GM23338 (cell line): ENCODE data around the gene LRIT2.

Source experiments
- CREB1 ChIP-seq: fragments of 250-450 bp; sonication (Bioruptor Pico); IDR thresholded peaks from 2 replicates; pipeline ENCODE4 v1.5.0; 2020; ENCODE audit warnings: low read depth, mild to moderate bottlenecking, moderate library complexity
- CTCF ChIP-seq, 2 experiments: fragments of 200-600 bp in 1 of 2; sonication (generic) in 1 of 2; conservative IDR thresholded peaks; 2 replicates each; pipeline versions ENCODE4 v1.5.1 to v1.6.1; 2016 to 2017; ENCODE audit warnings: antibody characterized with exemption in 2 of 2, low read depth in 2 of 2, mild to moderate bottlenecking in 2 of 2, moderate library complexity in 1 of 2
- ETS1 ChIP-seq: IDR thresholded peaks from 2 replicates; pipeline ENCODE4 v1.6.1; 2016; ENCODE audit warnings: antibody characterized with exemption
- EZH2 ChIP-seq: fragments of 200-600 bp; sonication (generic); IDR thresholded peaks from one replicate; pipeline ENCODE4 v1.8.0; 2017; ENCODE audit warnings: antibody characterized with exemption, mild to moderate bottlenecking, low read depth; ENCODE audit not compliant: unreplicated experiment
- EZH2phosphoT487 ChIP-seq: fragments of 200-600 bp; sonication (generic); IDR thresholded peaks from one replicate; pipeline ENCODE4 v1.8.1; 2018; ENCODE audit warnings: antibody characterized with exemption; ENCODE audit not compliant: unreplicated experiment
- JUNB ChIP-seq: IDR thresholded peaks from one replicate; pipeline ENCODE4 v1.6.1; 2016; ENCODE audit warnings: antibody characterized with exemption; ENCODE audit not compliant: unreplicated experiment
- NANOG ChIP-seq: IDR thresholded peaks from 2 replicates; pipeline ENCODE4 v1.6.1; 2016; ENCODE audit warnings: antibody characterized with exemption, borderline replicate concordance
- POLR2AphosphoS5 ChIP-seq: IDR thresholded peaks from 2 replicates; pipeline ENCODE4 v1.6.1; 2016; ENCODE audit warnings: antibody characterized with exemption, low read depth
- REST ChIP-seq: IDR thresholded peaks from one replicate; pipeline ENCODE4 v1.6.1; 2018; ENCODE audit warnings: antibody characterized with exemption; ENCODE audit not compliant: unreplicated experiment
- STAT1 ChIP-seq: IDR thresholded peaks from one replicate; pipeline ENCODE4 v1.6.1; 2016; ENCODE audit warnings: antibody characterized with exemption; ENCODE audit not compliant: unreplicated experiment
- ZNF114 ChIP-seq: fragments of 250-450 bp; sonication (Bioruptor Pico); IDR thresholded peaks from 2 replicates; pipeline ENCODE4 v1.5.0; 2020; ENCODE audit warnings: mild to moderate bottlenecking, moderate library complexity
- ZNF462 ChIP-seq: fragments of 250-450 bp; sonication (Bioruptor Pico); IDR thresholded peaks from 2 replicates; pipeline ENCODE4 v1.5.0; 2020; ENCODE audit warnings: mild to moderate bottlenecking, moderate library complexity

- TF ChIP-seq CTCF (conservative IDR thresholded peaks at IDR 0.05; ENCODE audit: low read depth in 2 of 2), result no peak
- no peak for TF ChIP-seq EZH2
- no peak for TF ChIP-seq REST
- TF ChIP-seq STAT1, result no peak
- no peak for TF ChIP-seq EZH2phosphoT487
- TF ChIP-seq POLR2AphosphoS5, result no peak
- 0 out of 2 replicates have a peak, but pooled peaks have one; percentile 5 for TF ChIP-seq CREB1 (CRISPR knock-in tag)
- no peak for TF ChIP-seq ZNF114 (CRISPR knock-in tag)
- no peak for TF ChIP-seq ETS1
- no peak for TF ChIP-seq JUNB
- no peak for TF ChIP-seq ZNF462
- no peak for TF ChIP-seq NANOG
Observed at GRCh38 chr10:84194424-84195043, 30.8 kb downstream of the LRIT2 start, which contains the start of gene CDHR1.
